IPS-20b (cell line): ENCODE measurements around the gene PPFIA1.

Experiments used
- H3K27ac ChIP-seq: one replicate; pipeline ENCODE4 v1.5.1; 2013; ENCODE audit warnings: low read length
- H3K27me3 ChIP-seq: 2 replicates; pipeline ENCODE4 v1.6.1; 2013; ENCODE audit warnings: mild to moderate bottlenecking, low read length, inconsistent platforms; ENCODE audit not compliant: insufficient read depth
- H3K36me3 ChIP-seq: 2 replicates; pipeline ENCODE4 v1.6.1; 2013; ENCODE audit warnings: low read depth, mild to moderate bottlenecking, inconsistent platforms, low read length, moderate library complexity; ENCODE audit not compliant: insufficient read depth
- H3K4me1 ChIP-seq: 2 replicates; pipeline ENCODE4 v1.6.1; 2013; ENCODE audit warnings: mild to moderate bottlenecking, control low read depth, inconsistent platforms, low read length, moderate library complexity; ENCODE audit not compliant: insufficient read depth
- H3K4me3 ChIP-seq: 2 replicates; pipeline ENCODE4 v1.5.1; 2013; ENCODE audit warnings: mild to moderate bottlenecking, low read length, inconsistent platforms
- H3K9ac ChIP-seq: 2 replicates; pipeline ENCODE4 v1.6.1; 2013; ENCODE audit warnings: low read depth, mild to moderate bottlenecking, inconsistent platforms, low read length, moderate library complexity
- H3K9me3 ChIP-seq: 2 replicates; pipeline ENCODE4 v1.6.1; 2013; ENCODE audit warnings: mild to moderate bottlenecking, low read depth, low read length, inconsistent platforms; ENCODE audit not compliant: insufficient read depth

The PPFIA1 gene

GRCh38 chr11:70423523-70424505, 153.3 kb downstream of the PPFIA1 start:
- Histone ChIP-seq H3K4me3 (no peak overlapping the region), H3K36me3 (peaks cover 78% of the 10 kb centered on the region), H3K9me3 (no peaks in the 10 kb centered on the region), H3K4me1 (no peaks in the 10 kb centered on the region), H3K9ac (no peak overlapping the region), H3K27ac (no peak overlapping the region), H3K27me3 (no peaks in the 10 kb centered on the region)

DNA sequence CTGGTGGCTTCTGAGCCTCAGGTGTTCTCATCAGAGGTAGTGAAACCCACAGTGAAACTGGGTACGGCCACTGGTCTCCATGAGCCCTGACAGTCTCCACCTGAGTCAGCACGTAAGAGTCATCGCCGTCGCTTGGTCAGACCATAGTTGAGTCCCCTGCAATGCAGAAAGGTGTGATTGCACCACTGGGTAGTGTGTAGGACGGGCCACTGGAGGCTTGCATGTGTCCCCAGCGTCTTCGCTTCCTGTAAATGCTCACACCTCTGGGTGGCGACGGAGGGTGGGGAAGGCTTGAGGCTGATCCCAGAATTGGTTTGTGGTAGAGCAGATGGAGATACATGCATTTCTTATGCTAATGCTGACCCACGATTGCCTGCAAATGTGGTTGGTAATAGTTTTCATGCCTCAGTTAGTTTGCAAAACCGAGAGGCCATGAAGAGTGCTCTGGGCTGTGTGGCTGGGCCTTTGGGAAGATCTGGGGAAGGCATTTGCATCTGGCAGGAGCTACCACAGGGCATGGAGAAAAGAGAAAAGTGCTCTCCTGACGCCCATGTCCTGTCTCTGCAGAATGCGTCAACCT, 154.4 kb downstream of the PPFIA1 start:
- Histone ChIP-seq H3K27ac (no peak overlapping the region), H3K36me3 (peaks cover 81% of the 10 kb centered on the region), H3K9ac (no peak overlapping the region; the same call in 1 of the 2 replicates), H3K4me1 (no peaks in the 10 kb centered on the region), H3K27me3 (no peaks in the 10 kb centered on the region), H3K9me3 (no peaks in the 10 kb centered on the region), H3K4me3 (no peak overlapping the region)

DNA sequence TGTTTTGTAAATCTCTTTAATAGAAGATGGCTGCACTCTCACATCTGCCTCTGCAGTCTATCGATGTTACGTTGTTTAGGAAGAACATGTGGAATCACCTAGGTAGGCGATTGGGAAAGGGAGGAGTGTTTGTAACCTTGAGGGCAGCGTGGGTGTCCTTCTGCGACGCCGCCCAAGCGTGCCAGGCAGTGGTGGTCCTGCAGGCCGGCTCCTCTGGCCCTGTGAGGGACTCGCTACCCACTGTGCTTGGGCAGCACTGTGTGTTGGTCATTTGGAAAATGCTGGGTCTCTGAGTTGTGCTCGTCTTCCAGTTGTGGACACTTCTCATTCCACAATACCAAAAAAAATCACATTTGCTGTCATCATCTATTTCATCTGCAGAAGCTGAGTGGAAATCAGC, 156.9 kb downstream of the PPFIA1 start:
- Histone ChIP-seq H3K9ac (no peak overlapping the region), H3K4me1 (no peaks in the 10 kb centered on the region), H3K27ac (no peak overlapping the region), H3K36me3 (peaks cover 81% of the 10 kb centered on the region), H3K27me3 (no peaks in the 10 kb centered on the region), H3K9me3 (no peaks in the 10 kb centered on the region), H3K4me3 (no peak overlapping the region)

GRCh38 chr11:70428701-70429427, 158.4 kb downstream of the PPFIA1 start:
- no peak overlapping the region for H3K27ac ChIP-seq
- H3K9ac ChIP-seq, result no peak overlapping the region
- no peaks in the 10 kb centered on the region for H3K27me3 ChIP-seq
- no peaks in the 10 kb centered on the region for H3K9me3 ChIP-seq
- H3K4me3 ChIP-seq, result no peak overlapping the region
- H3K36me3 ChIP-seq, result peaks cover 85% of the 10 kb centered on the region
- no peaks in the 10 kb centered on the region for H3K4me1 ChIP-seq

GRCh38 chr11:70429428-70429705, 158.9 kb downstream of the PPFIA1 start:
- H3K9me3 ChIP-seq, result no peaks in the 10 kb centered on the region
- H3K4me1 ChIP-seq, result no peaks in the 10 kb centered on the region
- H3K9ac ChIP-seq, result no peak overlapping the region
- H3K27me3 ChIP-seq, result no peaks in the 10 kb centered on the region
- no peak overlapping the region for H3K4me3 ChIP-seq
- no peak overlapping the region for H3K27ac ChIP-seq
- peaks cover 87% of the 10 kb centered on the region for H3K36me3 ChIP-seq

- peaks cover 87% of the 10 kb centered on the region for H3K36me3 ChIP-seq
- no peaks in the 10 kb centered on the region for H3K9me3 ChIP-seq
- no peaks in the 10 kb centered on the region for H3K27me3 ChIP-seq
- H3K27ac ChIP-seq, result no peak overlapping the region
- H3K4me3 ChIP-seq, result no peak overlapping the region
- H3K9ac ChIP-seq, result no peak overlapping the region
- H3K4me1 ChIP-seq, result no peaks in the 10 kb centered on the region
Observed at GRCh38 chr11:70429724-70430521, 159.4 kb downstream of the PPFIA1 start.

DNA sequence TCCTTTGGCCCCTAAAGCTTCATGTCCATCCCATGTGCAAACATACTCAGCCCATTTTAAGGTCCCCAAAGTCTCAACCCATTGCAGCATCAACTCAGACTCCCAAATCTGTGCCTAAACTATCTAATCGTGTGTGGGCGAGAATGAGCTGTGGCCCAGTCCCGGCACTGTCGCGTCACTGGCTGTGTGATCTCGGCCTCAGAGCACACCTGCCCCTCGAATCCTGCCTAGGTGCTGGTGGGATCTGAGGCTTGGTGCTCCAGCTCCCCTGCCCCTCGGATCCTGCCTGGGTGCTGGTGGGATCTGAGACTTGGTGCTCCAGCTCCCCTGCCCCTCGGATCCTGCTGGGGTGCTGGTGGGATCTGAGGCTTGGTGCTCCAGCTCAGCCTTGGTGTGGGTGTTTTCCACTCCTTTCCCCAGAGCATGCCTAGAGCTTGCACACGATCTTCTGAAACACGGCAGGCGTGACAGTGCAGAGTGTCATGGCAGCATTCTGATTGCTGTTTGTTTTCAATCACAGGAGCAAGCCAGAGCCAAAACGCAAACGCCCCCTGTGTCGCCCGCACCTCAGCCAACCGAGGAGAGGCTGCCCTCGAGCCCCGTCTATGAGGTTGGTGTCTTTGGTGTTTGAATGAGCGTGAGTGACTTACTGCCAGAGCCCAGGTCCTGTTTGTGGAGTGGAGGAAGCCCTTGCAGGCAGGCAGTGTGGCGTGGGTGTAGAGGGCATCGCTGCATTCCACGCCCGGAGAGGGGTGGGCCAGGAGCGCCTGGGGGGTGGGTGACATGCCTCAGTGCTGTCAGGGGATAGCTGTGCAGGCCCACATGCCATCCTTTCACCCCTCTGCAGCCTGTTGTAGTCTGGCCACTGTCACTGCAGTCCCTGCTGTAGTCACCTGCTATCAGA, 160.4 kb downstream of the PPFIA1 start:
- Histone ChIP-seq H3K27me3 (no peaks in the 10 kb centered on the region), H3K36me3 (peaks cover 87% of the 10 kb centered on the region), H3K4me3 (no peak overlapping the region), H3K9me3 (no peaks in the 10 kb centered on the region), H3K9ac (no peak overlapping the region), H3K27ac (no peak overlapping the region), H3K4me1 (no peaks in the 10 kb centered on the region)

DNA sequence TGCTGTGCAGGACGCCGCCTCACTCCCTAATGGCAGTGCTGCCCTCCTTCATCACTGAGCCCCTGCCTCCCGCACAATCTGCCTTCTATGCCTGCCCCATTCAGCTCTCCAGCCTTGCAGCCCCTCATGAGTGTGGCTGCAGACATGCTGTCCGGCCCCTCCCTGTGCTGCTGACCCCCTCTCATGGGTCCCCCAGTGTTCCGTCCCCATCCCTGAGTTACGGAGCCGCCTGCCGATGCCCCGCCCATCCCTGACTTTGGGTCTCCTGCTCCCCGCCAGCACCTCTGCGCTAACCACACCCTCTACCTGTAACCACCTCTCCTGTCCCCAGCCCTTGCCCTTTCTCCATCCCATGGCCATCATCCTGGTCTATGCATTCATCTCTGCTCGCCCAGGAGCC, 161.1 kb downstream of the PPFIA1 start:
- no peaks in the 10 kb centered on the region for H3K9me3 ChIP-seq
- peaks cover 93% of the 10 kb centered on the region for H3K36me3 ChIP-seq
- H3K27ac ChIP-seq, result no peak overlapping the region
- H3K4me3 ChIP-seq, result no peak overlapping the region
- H3K9ac ChIP-seq, result no peak overlapping the region
- H3K4me1 ChIP-seq, result no peaks in the 10 kb centered on the region
- H3K27me3 ChIP-seq, result no peaks in the 10 kb centered on the region

- Histone ChIP-seq H3K27me3 (no peaks in the 10 kb centered on the region), H3K27ac (no peak overlapping the region), H3K36me3 (peaks cover 97% of the 10 kb centered on the region), H3K4me1 (no peaks in the 10 kb centered on the region), H3K9ac (no peak overlapping the region), H3K4me3 (no peak overlapping the region), H3K9me3 (no peaks in the 10 kb centered on the region)
Observed at GRCh38 chr11:70432065-70432464, 161.6 kb downstream of the PPFIA1 start.

DNA sequence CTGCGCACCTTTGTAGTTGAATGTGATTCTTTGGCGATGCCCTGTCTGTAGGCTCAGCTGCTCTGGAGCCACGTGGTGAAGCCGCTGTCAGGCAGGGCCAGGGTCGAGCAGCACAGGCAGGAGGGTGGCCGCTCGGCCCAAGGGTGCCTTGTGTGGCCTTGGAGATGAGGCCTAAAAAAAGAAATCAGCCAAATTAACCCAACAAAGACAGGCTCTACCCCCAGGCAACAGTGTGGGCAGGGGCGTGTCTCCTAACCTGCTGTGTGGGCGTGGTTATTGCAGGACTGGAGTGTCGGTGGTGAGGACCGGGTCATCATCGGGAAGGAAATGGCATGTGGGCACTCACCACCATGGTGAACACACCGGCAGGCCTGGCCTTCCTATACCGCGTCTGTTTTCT, 162.1 kb downstream of the PPFIA1 start:
- Histone ChIP-seq H3K9me3 (no peaks in the 10 kb centered on the region), H3K4me3 (no peak overlapping the region), H3K9ac (no peak overlapping the region), H3K36me3 (peaks cover 94% of the 10 kb centered on the region), H3K4me1 (no peaks in the 10 kb centered on the region), H3K27me3 (no peaks in the 10 kb centered on the region), H3K27ac (no peak overlapping the region)
